ENCODE results near the gene CCDC148.

GRCh38 chr2:158266111-158266510 is 190.4 kb downstream of the CCDC148 start:
- TF ChIP-seq, protein P1, sequence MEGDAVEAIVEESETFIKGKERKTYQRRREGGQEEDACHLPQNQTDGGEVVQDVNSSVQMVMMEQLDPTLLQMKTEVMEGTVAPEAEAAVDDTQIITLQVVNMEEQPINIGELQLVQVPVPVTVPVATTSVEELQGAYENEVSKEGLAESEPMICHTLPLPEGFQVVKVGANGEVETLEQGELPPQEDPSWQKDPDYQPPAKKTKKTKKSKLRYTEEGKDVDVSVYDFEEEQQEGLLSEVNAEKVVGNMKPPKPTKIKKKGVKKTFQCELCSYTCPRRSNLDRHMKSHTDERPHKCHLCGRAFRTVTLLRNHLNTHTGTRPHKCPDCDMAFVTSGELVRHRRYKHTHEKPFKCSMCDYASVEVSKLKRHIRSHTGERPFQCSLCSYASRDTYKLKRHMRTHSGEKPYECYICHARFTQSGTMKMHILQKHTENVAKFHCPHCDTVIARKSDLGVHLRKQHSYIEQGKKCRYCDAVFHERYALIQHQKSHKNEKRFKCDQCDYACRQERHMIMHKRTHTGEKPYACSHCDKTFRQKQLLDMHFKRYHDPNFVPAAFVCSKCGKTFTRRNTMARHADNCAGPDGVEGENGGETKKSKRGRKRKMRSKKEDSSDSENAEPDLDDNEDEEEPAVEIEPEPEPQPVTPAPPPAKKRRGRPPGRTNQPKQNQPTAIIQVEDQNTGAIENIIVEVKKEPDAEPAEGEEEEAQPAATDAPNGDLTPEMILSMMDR (conservative IDR thresholded peaks at IDR 0.05; ENCODE audit: low read depth in 2 of 2), result no peak
- no peak for TF ChIP-seq POLR2AphosphoS5 (IDR thresholded peaks at IDR 0.05; ENCODE audit: low read depth)
- TF ChIP-seq EZH2 (IDR thresholded peaks at IDR 0.05; ENCODE audit: low read depth, unreplicated experiment), result no peak

All from GM23338 (cell line).